RWPE2 (cell line): ENCODE measurements around the gene IRF6.

Experiments used
- ATAC-seq: fragments of 200-7000 bp; cut with Tn5 transposase; 3 replicates; pipeline ENCODE4 v1.9.1; 2021; ENCODE audit warnings: low read depth
- DNase-seq: peaks from one replicate; pipeline ENCODE4 v3.0.0-alpha.2; 2020; ENCODE audit warnings: low spot score
- H3K27ac ChIP-seq: fragments of 450-650 bp; 2 replicates; pipeline ENCODE4 v1.5.1; 2017; ENCODE audit warnings: mild to moderate bottlenecking; ENCODE audit not compliant: poor library complexity, severe bottlenecking
- H3K27me3 ChIP-seq: fragments of 250-450 bp; sonication (Bioruptor Pico); 2 replicates; pipeline ENCODE4 v1.5.1; 2021; ENCODE audit warnings: mild to moderate bottlenecking, moderate library complexity; ENCODE audit not compliant: insufficient read depth, poor library complexity, severe bottlenecking
- H3K36me3 ChIP-seq: fragments of 250-450 bp; sonication (Bioruptor Pico); 2 replicates; pipeline ENCODE4 v1.5.1; 2020; ENCODE audit warnings: low read depth, mild to moderate bottlenecking, moderate library complexity
- H3K4me1 ChIP-seq: fragments of 250-450 bp; sonication (Bioruptor Pico); 2 replicates; pipeline ENCODE4 v1.5.1; 2021; ENCODE audit warnings: mild to moderate bottlenecking, moderate library complexity; ENCODE audit not compliant: insufficient read depth, poor library complexity, severe bottlenecking
- H3K4me3 ChIP-seq: fragments of 250-450 bp; sonication (Bioruptor Pico); 2 replicates; pipeline ENCODE4 v1.5.1; 2021; ENCODE audit warnings: mild to moderate bottlenecking, moderate library complexity; ENCODE audit not compliant: severe bottlenecking
- H3K9me3 ChIP-seq: fragments of 250-450 bp; sonication (Bioruptor Pico); 2 replicates; pipeline ENCODE4 v1.5.1; 2021; ENCODE audit warnings: mild to moderate bottlenecking, moderate library complexity; ENCODE audit not compliant: severe bottlenecking
- CTCF ChIP-seq: fragments of 450-650 bp; IDR thresholded peaks from one replicate; pipeline ENCODE4 v1.5.1; 2017; ENCODE audit warnings: mild to moderate bottlenecking, moderate library complexity; ENCODE audit not compliant: poor library complexity, severe bottlenecking

IRF6 gene

DNA sequence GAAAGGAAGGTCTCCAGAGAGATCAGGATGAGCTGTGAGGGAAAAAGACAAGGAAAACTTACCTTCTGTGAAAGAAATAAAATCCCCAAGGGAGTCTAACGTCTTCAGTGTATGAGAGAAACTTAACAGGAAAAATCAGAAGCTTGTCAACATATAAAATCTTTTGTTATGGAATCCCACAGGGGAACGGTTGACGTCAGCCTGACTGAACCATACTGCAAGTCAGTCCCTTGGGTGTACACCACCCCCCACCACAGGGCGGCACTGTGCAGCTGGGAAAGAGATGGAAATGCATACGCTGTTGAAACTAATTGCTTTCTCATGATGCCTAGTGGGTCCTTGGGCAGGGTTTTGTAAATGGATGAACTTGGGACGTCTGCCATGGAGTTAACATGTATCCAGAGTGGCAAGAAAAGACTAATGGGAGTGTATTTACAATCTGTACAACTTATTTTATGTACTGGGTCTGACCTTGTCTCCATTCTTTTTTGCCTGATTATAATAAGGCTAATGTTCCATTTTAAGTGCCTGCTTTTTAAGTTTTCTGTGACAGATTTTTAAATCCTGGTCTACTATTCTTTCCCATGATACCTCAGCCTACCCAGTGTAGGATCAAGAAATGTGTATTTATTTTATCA, 44.5 kb upstream of the IRF6 start:
- no peak overlapping the region for H3K27ac ChIP-seq
- no peak overlapping the region for H3K4me3 ChIP-seq
- no peaks in the 10 kb centered on the region for H3K9me3 ChIP-seq
- H3K4me1 ChIP-seq, result no peaks in the 10 kb centered on the region
- peak; percentile 70 for TF ChIP-seq CTCF
- H3K27me3 ChIP-seq, result no peaks in the 10 kb centered on the region
- no peak for DNase-seq
- ATAC-seq, result peak; percentile 40; the same call in 1 of the 3 replicates
- peaks cover 24% of the 10 kb centered on the region for H3K36me3 ChIP-seq

GRCh38 chr1:209849388-209849787, 43.4 kb upstream of the IRF6 start:
- no peak overlapping the region for H3K27ac ChIP-seq
- no peak for ATAC-seq
- peaks cover 29% of the 10 kb centered on the region for H3K36me3 ChIP-seq
- DNase-seq, result no peak
- H3K9me3 ChIP-seq, result no peaks in the 10 kb centered on the region
- no peak for TF ChIP-seq CTCF
- H3K27me3 ChIP-seq, result no peaks in the 10 kb centered on the region
- H3K4me3 ChIP-seq, result no peak overlapping the region
- no peaks in the 10 kb centered on the region for H3K4me1 ChIP-seq

GRCh38 chr1:209845408-209845725, 39.4 kb upstream of the IRF6 start:
- no peak for TF ChIP-seq CTCF
- no peak overlapping the region for H3K27ac ChIP-seq
- peaks cover 2% of the 10 kb centered on the region for H3K4me1 ChIP-seq
- H3K36me3 ChIP-seq, result peaks cover 38% of the 10 kb centered on the region
- H3K27me3 ChIP-seq, result no peaks in the 10 kb centered on the region
- no peaks in the 10 kb centered on the region for H3K9me3 ChIP-seq
- DNase-seq, result no peak
- ATAC-seq, result no peak
- H3K4me3 ChIP-seq, result no peak overlapping the region

DNA sequence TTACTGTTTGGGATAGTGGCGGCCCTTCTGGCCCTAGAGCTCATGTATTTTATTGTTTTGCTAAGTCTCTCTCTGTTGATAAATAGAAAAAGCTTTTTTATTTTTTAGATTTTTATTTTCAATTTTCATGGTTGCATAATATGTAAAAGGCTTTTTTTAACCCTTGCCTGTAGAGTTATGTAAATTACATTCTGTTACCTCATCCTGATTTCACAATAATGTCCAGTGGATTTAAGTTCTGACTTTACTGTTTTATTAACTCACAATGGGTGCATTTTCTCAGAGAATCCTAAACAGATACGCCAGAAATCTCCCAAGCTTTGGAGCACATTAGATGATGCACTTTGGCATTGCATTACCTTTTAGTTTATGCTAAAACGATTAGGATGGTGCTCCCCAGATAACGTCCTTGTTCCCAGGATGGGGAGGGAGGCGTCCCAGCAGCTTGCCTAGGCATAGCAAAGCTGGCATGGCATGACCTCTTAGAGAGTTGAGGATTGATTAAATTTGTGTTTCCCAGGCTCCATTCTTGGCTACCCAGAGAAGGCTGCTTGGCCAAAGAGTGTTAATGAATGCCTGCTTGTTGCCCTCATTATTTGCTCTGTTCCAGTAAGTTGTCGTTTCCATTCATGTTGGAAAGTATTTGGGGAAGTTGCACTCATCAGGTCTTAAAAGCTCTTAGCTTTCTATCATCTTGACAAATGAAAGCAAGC, 38.9 kb upstream of the IRF6 start:
- peaks cover 6% of the 10 kb centered on the region for H3K4me1 ChIP-seq
- H3K27ac ChIP-seq, result no peak overlapping the region
- no peak overlapping the region for H3K4me3 ChIP-seq
- H3K27me3 ChIP-seq, result no peaks in the 10 kb centered on the region
- TF ChIP-seq CTCF, result no peak
- ATAC-seq, result no peak
- H3K36me3 ChIP-seq, result peaks cover 33% of the 10 kb centered on the region
- DNase-seq, result no peak
- H3K9me3 ChIP-seq, result no peaks in the 10 kb centered on the region

GRCh38 chr1:209840611-209841010, 34.7 kb upstream of the IRF6 start:
- TF ChIP-seq CTCF, result no peak
- no peaks in the 10 kb centered on the region for H3K9me3 ChIP-seq
- DNase-seq (no peak), ATAC-seq (no peak)
- peak overlapping the region; percentile 89 for H3K27ac ChIP-seq
- H3K4me1 ChIP-seq, result peaks cover 14% of the 10 kb centered on the region
- H3K36me3 ChIP-seq, result peaks cover 54% of the 10 kb centered on the region
- H3K27me3 ChIP-seq, result no peaks in the 10 kb centered on the region
- no peak overlapping the region for H3K4me3 ChIP-seq
